HG03432 (cell line): Measurements from ENCODE around the gene PHTF2.
"Not testable (repeated sequence)": the region's sequence is repeated elsewhere in the genome, so short reads cannot be mapped to it uniquely, and the experiment has no call there.

Source experiments
- ATAC-seq: cut with Tn5 transposase; IDR thresholded peaks from one replicate; pipeline ENCODE4 v1.9.1; 2021; ENCODE audit warnings: mild to moderate bottlenecking, moderate library complexity; ENCODE audit not compliant: unreplicated experiment

PHTF2 gene

GRCh38 chr7:77827999-77828398 is 29.4 kb downstream of the PHTF2 start:
- ATAC-seq: no peak

- no peak for ATAC-seq
Observed at GRCh38 chr7:77830649-77831355, 32.2 kb downstream of the PHTF2 start.

- ATAC-seq: no peak
Observed at GRCh38 chr7:77831481-77831880, 32.9 kb downstream of the PHTF2 start.

GRCh38 chr7:77831953-77832352 is 33.4 kb downstream of the PHTF2 start:
- ATAC-seq: no peak

- ATAC-seq: no peak
Observed at GRCh38 chr7:77833136-77833535, 34.6 kb downstream of the PHTF2 start.

GRCh38 chr7:77836425-77836824 is 37.9 kb downstream of the PHTF2 start:
- not testable (repeated sequence) for ATAC-seq

GRCh38 chr7:77837275-77837674 is 38.7 kb downstream of the PHTF2 start:
- ATAC-seq: no peak

- no peak for ATAC-seq
Observed at GRCh38 chr7:77837966-77838365, 39.4 kb downstream of the PHTF2 start.

GRCh38 chr7:77838929-77839491 is 40.4 kb downstream of the PHTF2 start:
- peak; percentile 42 for ATAC-seq

- no peak for ATAC-seq
Observed at GRCh38 chr7:77839919-77840318, 41.3 kb downstream of the PHTF2 start.

- ATAC-seq: no peak
Observed at GRCh38 chr7:77843194-77843593, 44.6 kb downstream of the PHTF2 start.

GRCh38 chr7:77846317-77847092 is 47.9 kb downstream of the PHTF2 start:
- ATAC-seq: no peak

GRCh38 chr7:77855371-77856083 is 57.0 kb downstream of the PHTF2 start:
- ATAC-seq: no peak

- ATAC-seq: peak; percentile 57
Observed at GRCh38 chr7:77858278-77858677, 59.7 kb downstream of the PHTF2 start.

- ATAC-seq: peak; percentile 35
Observed at GRCh38 chr7:77859343-77859742, 60.8 kb downstream of the PHTF2 start.

GRCh38 chr7:77862691-77863090 is 64.1 kb downstream of the PHTF2 start:
- no peak for ATAC-seq

GRCh38 chr7:77863860-77864259 is 65.3 kb downstream of the PHTF2 start:
- no peak for ATAC-seq

- ATAC-seq: no peak
Observed at GRCh38 chr7:77866370-77866769, 67.8 kb downstream of the PHTF2 start.

- ATAC-seq: no peak
Observed at GRCh38 chr7:77866786-77867536, 68.4 kb downstream of the PHTF2 start.

GRCh38 chr7:77867537-77867865 is 68.9 kb downstream of the PHTF2 start:
- no peak for ATAC-seq

- ATAC-seq: not testable (repeated sequence)
Observed at GRCh38 chr7:77872256-77872655, 73.7 kb downstream of the PHTF2 start.
